SK-N-SH (cell line): ENCODE data around the gene TRAF5.

Experiments
- CHD2 ChIP-seq: fragments of 150-350 bp; IDR thresholded peaks from 2 replicates; pipeline ENCODE4 v1.6.1; 2018; ENCODE audit warnings: low read length; ENCODE audit not compliant: partially characterized antibody
- EP300 ChIP-seq, 2 experiments: IDR thresholded peaks; 2 replicates each; pipeline versions ENCODE4 v1.4.0 to v1.6.1; 2012; ENCODE audit warnings: borderline replicate concordance in 1 of 2, low read depth in 1 of 2, low read length in 1 of 2
- EZH2phosphoT487 ChIP-seq: fragments of 200-600 bp; sonication (generic); IDR thresholded peaks from 2 replicates; pipeline ENCODE4 v1.6.1; 2017; ENCODE audit warnings: low read depth, mixed run types, mild to moderate bottlenecking, antibody characterized with exemption, moderate library complexity, borderline replicate concordance
- MXI1 ChIP-seq: IDR thresholded peaks from 2 replicates; pipeline ENCODE4 v1.6.1; 2012; ENCODE audit warnings: mild to moderate bottlenecking, low read depth, low read length, improper control_type of control experiment
- POLR2AphosphoS5 ChIP-seq: IDR thresholded peaks from 2 replicates; pipeline ENCODE4 v1.6.1; 2012; ENCODE audit warnings: low read depth, low read length
- RAD21 ChIP-seq: IDR thresholded peaks from 2 replicates; pipeline ENCODE4 v1.6.1; 2012; ENCODE audit warnings: mild to moderate bottlenecking, low read length
- RFX5 ChIP-seq: IDR thresholded peaks from 2 replicates; pipeline ENCODE4 v1.6.1; 2012; ENCODE audit warnings: mild to moderate bottlenecking, improper control_type of control experiment, low read length
- TAF1 ChIP-seq: IDR thresholded peaks from 2 replicates; pipeline ENCODE4 v1.6.1; 2012; ENCODE audit warnings: low read depth, mild to moderate bottlenecking, low read length, moderate library complexity, borderline replicate concordance
- YY1 ChIP-seq: IDR thresholded peaks from 2 replicates; pipeline ENCODE4 v1.4.0; 2012; ENCODE audit warnings: low read depth, mild to moderate bottlenecking
- TF ChIP-seq, protein P1 (sequence below): IDR thresholded peaks from 2 replicates; pipeline ENCODE4 v1.6.1; 2012; ENCODE audit warnings: mild to moderate bottlenecking, low read depth, low read length, moderate library complexity
- TF ChIP-seq, protein P2 (sequence below): fragments of 150-350 bp; IDR thresholded peaks from 2 replicates; pipeline ENCODE4 v1.6.1; 2017; ENCODE audit warnings: antibody characterized with exemption, low read length, low read depth, borderline replicate concordance
- TF ChIP-seq, protein P3 (sequence below): fragments of 200-600 bp; sonication (generic); IDR thresholded peaks from 2 replicates; pipeline ENCODE4 v1.6.1; 2017; ENCODE audit warnings: antibody characterized with exemption, mild to moderate bottlenecking, moderate library complexity

DNA sequence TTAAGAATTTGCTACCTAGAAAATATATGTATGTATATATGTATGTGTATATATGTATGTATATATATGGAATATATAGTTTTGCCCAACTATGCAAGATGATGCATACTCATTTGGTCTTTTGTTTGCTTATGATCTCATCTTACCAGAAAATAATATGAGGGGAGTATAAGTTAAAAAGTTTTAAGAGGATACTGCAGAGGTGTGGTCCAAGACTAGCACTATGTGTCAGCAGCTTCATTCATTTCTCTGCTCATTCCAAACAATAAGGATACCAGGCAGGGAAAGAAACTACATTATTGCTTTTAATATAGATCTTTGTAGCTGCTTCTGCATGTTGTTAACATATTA, 44.6 kb upstream of the TRAF5 start:
- TF ChIP-seq, protein P1, sequence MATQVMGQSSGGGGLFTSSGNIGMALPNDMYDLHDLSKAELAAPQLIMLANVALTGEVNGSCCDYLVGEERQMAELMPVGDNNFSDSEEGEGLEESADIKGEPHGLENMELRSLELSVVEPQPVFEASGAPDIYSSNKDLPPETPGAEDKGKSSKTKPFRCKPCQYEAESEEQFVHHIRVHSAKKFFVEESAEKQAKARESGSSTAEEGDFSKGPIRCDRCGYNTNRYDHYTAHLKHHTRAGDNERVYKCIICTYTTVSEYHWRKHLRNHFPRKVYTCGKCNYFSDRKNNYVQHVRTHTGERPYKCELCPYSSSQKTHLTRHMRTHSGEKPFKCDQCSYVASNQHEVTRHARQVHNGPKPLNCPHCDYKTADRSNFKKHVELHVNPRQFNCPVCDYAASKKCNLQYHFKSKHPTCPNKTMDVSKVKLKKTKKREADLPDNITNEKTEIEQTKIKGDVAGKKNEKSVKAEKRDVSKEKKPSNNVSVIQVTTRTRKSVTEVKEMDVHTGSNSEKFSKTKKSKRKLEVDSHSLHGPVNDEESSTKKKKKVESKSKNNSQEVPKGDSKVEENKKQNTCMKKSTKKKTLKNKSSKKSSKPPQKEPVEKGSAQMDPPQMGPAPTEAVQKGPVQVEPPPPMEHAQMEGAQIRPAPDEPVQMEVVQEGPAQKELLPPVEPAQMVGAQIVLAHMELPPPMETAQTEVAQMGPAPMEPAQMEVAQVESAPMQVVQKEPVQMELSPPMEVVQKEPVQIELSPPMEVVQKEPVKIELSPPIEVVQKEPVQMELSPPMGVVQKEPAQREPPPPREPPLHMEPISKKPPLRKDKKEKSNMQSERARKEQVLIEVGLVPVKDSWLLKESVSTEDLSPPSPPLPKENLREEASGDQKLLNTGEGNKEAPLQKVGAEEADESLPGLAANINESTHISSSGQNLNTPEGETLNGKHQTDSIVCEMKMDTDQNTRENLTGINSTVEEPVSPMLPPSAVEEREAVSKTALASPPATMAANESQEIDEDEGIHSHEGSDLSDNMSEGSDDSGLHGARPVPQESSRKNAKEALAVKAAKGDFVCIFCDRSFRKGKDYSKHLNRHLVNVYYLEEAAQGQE = no peak
- TF ChIP-seq POLR2AphosphoS5 (no peak), YY1 (no peak), RAD21 (no peak), EP300 (IDR thresholded peaks at IDR 0.05; ENCODE audit: borderline replicate concordance in 1 of 2, low read depth in 1 of 2, low read length in 1 of 2) (no peak), RFX5 (no peak), EZH2phosphoT487 (no peak), CHD2 (no peak), TAF1 (no peak), MXI1 (no peak)
- TF ChIP-seq, protein P2, sequence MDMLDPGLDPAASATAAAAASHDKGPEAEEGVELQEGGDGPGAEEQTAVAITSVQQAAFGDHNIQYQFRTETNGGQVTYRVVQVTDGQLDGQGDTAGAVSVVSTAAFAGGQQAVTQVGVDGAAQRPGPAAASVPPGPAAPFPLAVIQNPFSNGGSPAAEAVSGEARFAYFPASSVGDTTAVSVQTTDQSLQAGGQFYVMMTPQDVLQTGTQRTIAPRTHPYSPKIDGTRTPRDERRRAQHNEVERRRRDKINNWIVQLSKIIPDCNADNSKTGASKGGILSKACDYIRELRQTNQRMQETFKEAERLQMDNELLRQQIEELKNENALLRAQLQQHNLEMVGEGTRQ = no peak
- TF ChIP-seq, protein P3, sequence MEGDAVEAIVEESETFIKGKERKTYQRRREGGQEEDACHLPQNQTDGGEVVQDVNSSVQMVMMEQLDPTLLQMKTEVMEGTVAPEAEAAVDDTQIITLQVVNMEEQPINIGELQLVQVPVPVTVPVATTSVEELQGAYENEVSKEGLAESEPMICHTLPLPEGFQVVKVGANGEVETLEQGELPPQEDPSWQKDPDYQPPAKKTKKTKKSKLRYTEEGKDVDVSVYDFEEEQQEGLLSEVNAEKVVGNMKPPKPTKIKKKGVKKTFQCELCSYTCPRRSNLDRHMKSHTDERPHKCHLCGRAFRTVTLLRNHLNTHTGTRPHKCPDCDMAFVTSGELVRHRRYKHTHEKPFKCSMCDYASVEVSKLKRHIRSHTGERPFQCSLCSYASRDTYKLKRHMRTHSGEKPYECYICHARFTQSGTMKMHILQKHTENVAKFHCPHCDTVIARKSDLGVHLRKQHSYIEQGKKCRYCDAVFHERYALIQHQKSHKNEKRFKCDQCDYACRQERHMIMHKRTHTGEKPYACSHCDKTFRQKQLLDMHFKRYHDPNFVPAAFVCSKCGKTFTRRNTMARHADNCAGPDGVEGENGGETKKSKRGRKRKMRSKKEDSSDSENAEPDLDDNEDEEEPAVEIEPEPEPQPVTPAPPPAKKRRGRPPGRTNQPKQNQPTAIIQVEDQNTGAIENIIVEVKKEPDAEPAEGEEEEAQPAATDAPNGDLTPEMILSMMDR = no peak
